ENCODE results near the gene HS1BP3. TPM values are rescaled to one million over a fixed set of nuclear protein-coding genes. Genes with fewer than 3 reads are reported as not detected.
A peak's percentile ranks its signal among the peaks of the same experiment; 100 is the strongest.

HS1BP3 gene
- total and polyA plus RNA-seq, 2 of the 13 experiments (the other 11 are each of a cell fraction or from before 2014, with no cell fraction given) = 15.2 to 22.0 TPM

GRCh38 chr2:20609349-20609994 is 41.4 kb downstream of the HS1BP3 start:
- in situ Hi-C loops (cut with HindIII; ENCODE audit: extremely low pct_ligation_motif_present, low pct_unique_long_range_greater_than_20kb) = no loop called here
- Histone ChIP-seq H3K9me3 (ENCODE audit: low read length) (no peaks in the 10 kb centered on the region), H3K9ac (ENCODE audit: insufficient read depth, low read depth, low read length) (peak overlapping the region; percentile 86), H3K4me3 (replicated peaks in 1 of 3; ENCODE audit: insufficient read depth in 1 of 3, low read depth in 2 of 3, low read length in 3 of 3) (no peak overlapping the region), H3K27me3 (ENCODE audit: control insufficient read depth in 1 of 2, insufficient read depth in 2 of 2, low read length in 2 of 2) (no peaks in the 10 kb centered on the region), H3K4me1 (ENCODE audit: insufficient read depth, low read length) (peaks cover 61% of the 10 kb centered on the region), H3K79me2 (ENCODE audit: insufficient read depth, low read length) (no peaks in the 10 kb centered on the region), H3K27ac (ENCODE audit: extremely low read length, insufficient read depth, low read length) (peak overlapping the region; percentile 95), H3K4me2 (ENCODE audit: low read depth, low read length) (peak overlapping the region; percentile 48; the same call in 1 of the 2 replicates), H2AFZ (ENCODE audit: low read length) (no peak overlapping the region), H3K36me3 (replicated peaks in 1 of 2; ENCODE audit: control insufficient read depth in 1 of 2, insufficient read depth in 2 of 2, low read length in 2 of 2) (no peaks in the 10 kb centered on the region), H4K20me1 (ENCODE audit: insufficient read depth, low read length) (no peaks in the 10 kb centered on the region)
- intact Hi-C loops (cut with micrococcal nuclease; ENCODE audit: unreplicated experiment) = no loop called here
- WGBS (ENCODE audit: low lambda C conversion rate) = 80% methylated on average over 7 of the region's 7 CpGs
- FAIRE-seq (no peak), ATAC-seq (peak; percentile 10; the same call in 2 of the 3 replicates), DNase-seq (ENCODE audit: low spot score) (peak; percentile 41)
- no TSS peak for BruUV-seq (replicated peaks)
- CTCF ChIA-PET (ENCODE audit: low intra/inter-chr PET ratio, low total read pairs) = no interaction called here
- POLR2A ChIA-PET = interaction anchor here (0.9 to 4.8 kb wide), 9 partner anchors 9 to 165 kb away, joined by 3 to 78 read pairs (median 10); partner anchors contain the start of gene RHOB
- TF ChIP-seq NCOA1 (CRISPR knock-in tag; IDR thresholded peaks at IDR 0.05) (no peak), RORA (CRISPR knock-in tag; IDR thresholded peaks at IDR 0.05) (no peak), ZNF776 (CRISPR knock-in tag; IDR thresholded peaks at IDR 0.05) (no peak), ZNF10 (CRISPR knock-in tag; IDR thresholded peaks at IDR 0.05; ENCODE audit: borderline replicate concordance, low read depth) (no peak), GZF1 (CRISPR knock-in tag; IDR thresholded peaks at IDR 0.05) (no peak), THAP11 (CRISPR knock-in tag; IDR thresholded peaks at IDR 0.05) (no peak), SAFB2 (CRISPR knock-in tag; IDR thresholded peaks at IDR 0.05; ENCODE audit: borderline replicate concordance, low read depth) (no peak; the same call in 1 of the 2 replicates), FOXK2 (IDR thresholded peaks at IDR 0.05) (no peak), NRL (CRISPR knock-in tag; IDR thresholded peaks at IDR 0.05; ENCODE audit: borderline replicate concordance) (no peak), TRIM24 (CRISPR knock-in tag; IDR thresholded peaks at IDR 0.05) (no peak), CAMTA2 (CRISPR knock-in tag; IDR thresholded peaks at IDR 0.05; ENCODE audit: borderline replicate concordance) (0 out of 2 replicates have a peak, but pooled peaks have one; percentile 17), ZNF576 (CRISPR knock-in tag; IDR thresholded peaks at IDR 0.05) (0 out of 2 replicates have a peak, but pooled peaks have one; percentile 17), AGO1 (IDR thresholded peaks at IDR 0.05; ENCODE audit: low read depth, low read length, poor library complexity, severe bottlenecking) (no peak), NFE2L1 (CRISPR knock-in tag; IDR thresholded peaks at IDR 0.05; ENCODE audit: borderline replicate concordance) (no peak), ZNF724P (CRISPR knock-in tag; IDR thresholded peaks at IDR 0.05; ENCODE audit: borderline replicate concordance) (peak; percentile 67; the same call in 1 of the 2 replicates), ARNT (IDR thresholded peaks at IDR 0.05) (no peak), KDM4B (CRISPR knock-in tag; IDR thresholded peaks at IDR 0.05) (no peak), AHR (CRISPR knock-in tag; IDR thresholded peaks at IDR 0.05) (no peak), SCMH1 (CRISPR knock-in tag; IDR thresholded peaks at IDR 0.05; ENCODE audit: borderline replicate concordance) (no peak)

All from HepG2 (cell line).